PC-9 (cell line): ENCODE measurements around the gene SPATA31D4. TPM values are rescaled to one million over a fixed set of nuclear protein-coding genes. Genes with fewer than 3 reads are reported as not detected.
"Not testable (repeated sequence)": the region's sequence is repeated elsewhere in the genome, so short reads cannot be mapped to it uniquely, and the experiment has no call there.

Experiments used
- BruUV-seq: library from RNA; stranded (reverse); fragments of 400-500 nt; replicated peaks from 2 replicates; lab custom pipeline; 2021; lab: Mats Ljungman, UMichigan
- CTCF ChIA-PET: fragments of 300-600 bp; sonication (Branson Sonifier 250); formaldehyde crosslinking; loops from one replicate; lab custom pipeline; 2022; ENCODE audit warnings: antibody characterized with exemption; lab: Charles Lee
- POLR2A ChIA-PET: fragments of 300-600 bp; sonication (Branson Sonifier 250); formaldehyde crosslinking; loops from one replicate; lab custom pipeline; 2022; ENCODE audit warnings: antibody characterized with exemption; ENCODE audit not compliant: unreplicated experiment; lab: Charles Lee
- DNase-seq, 2 experiments: peaks; one replicate each; pipeline versions ENCODE4 v3.0.0 to v3.0.0-alpha.2; 2015 to 2022; ENCODE audit warnings: mixed read lengths in 1 of 2
- H2AFZ ChIP-seq: fragments of 200-600 bp; sonication (generic); 2 replicates; pipeline ENCODE4 v1.8.1; 2017; ENCODE audit warnings: antibody characterized with exemption
- H3F3A ChIP-seq: fragments of 200-600 bp; sonication (generic); 2 replicates; pipeline ENCODE4 v1.8.1; 2017; ENCODE audit warnings: antibody characterized with exemption, mild to moderate bottlenecking, low read depth; ENCODE audit not compliant: insufficient read depth
- H3K27ac ChIP-seq: fragments of 200-600 bp; sonication (generic); 2 replicates; pipeline ENCODE4 v1.6.1; 2016; ENCODE audit warnings: mixed run types
- H3K27me3 ChIP-seq: fragments of 200-600 bp; sonication (generic); 2 replicates; pipeline ENCODE4 v1.6.1; 2016; ENCODE audit warnings: low read depth, mixed run types; ENCODE audit not compliant: insufficient read depth
- H3K36me3 ChIP-seq: fragments of 200-600 bp; sonication (generic); 2 replicates; pipeline ENCODE4 v1.6.1; 2016; ENCODE audit warnings: low read depth, mixed run types
- H3K4me1 ChIP-seq: fragments of 200-600 bp; sonication (generic); replicated peaks from 2 replicates; pipeline ENCODE4 v1.6.1; 2016; ENCODE audit warnings: mixed run types; ENCODE audit not compliant: insufficient read depth
- H3K4me2 ChIP-seq: fragments of 200-600 bp; sonication (generic); 2 replicates; pipeline ENCODE4 v1.6.1; 2017; ENCODE audit warnings: mixed run types
- H3K4me3 ChIP-seq: fragments of 200-600 bp; sonication (generic); 2 replicates; pipeline ENCODE4 v1.6.1; 2016; ENCODE audit warnings: mixed run types
- H3K79me2 ChIP-seq: fragments of 200-600 bp; sonication (generic); 2 replicates; pipeline ENCODE4 v1.6.1; 2017; ENCODE audit warnings: low read depth, mixed run types
- H3K9me2 ChIP-seq: fragments of 200-600 bp; sonication (generic); 2 replicates; pipeline ENCODE4 v1.8.1; 2017; ENCODE audit warnings: mild to moderate bottlenecking; ENCODE audit not compliant: insufficient read depth
- H3K9me3 ChIP-seq: fragments of 200-600 bp; sonication (generic); 2 replicates; pipeline ENCODE4 v1.8.1; 2016; ENCODE audit warnings: low read depth; ENCODE audit not compliant: insufficient read depth
- H4K20me1 ChIP-seq: fragments of 200-600 bp; sonication (generic); 2 replicates; pipeline ENCODE4 v1.8.1; 2017; ENCODE audit not compliant: insufficient read depth
- EZH2 ChIP-seq: fragments of 200-600 bp; sonication (generic); IDR thresholded peaks from 2 replicates; pipeline ENCODE4 v1.8.0; 2017; ENCODE audit warnings: antibody characterized with exemption, low read depth
- intact Hi-C: fragments of 100-400 bp; cut with micrococcal nuclease; formaldehyde crosslinking; loops from one replicate; pipeline ENCODE4 v1.10.0; 2022; ENCODE audit not compliant: unreplicated experiment
- total RNA-seq: library from RNA; stranded (reverse); gene quantifications from 2 replicates; pipeline ENCODE4 v1.2.3, GENCODE V29; 2021
- TF ChIP-seq, protein P1 (sequence below): fragments of 200-600 bp; sonication (generic); conservative IDR thresholded peaks from 2 replicates; pipeline ENCODE4 v1.6.1; 2017; ENCODE audit warnings: mixed run types, antibody characterized with exemption, mild to moderate bottlenecking, moderate library complexity

SPATA31D4 gene
- total RNA-seq, 1 experiment from 2014 or later: not detected

DNA sequence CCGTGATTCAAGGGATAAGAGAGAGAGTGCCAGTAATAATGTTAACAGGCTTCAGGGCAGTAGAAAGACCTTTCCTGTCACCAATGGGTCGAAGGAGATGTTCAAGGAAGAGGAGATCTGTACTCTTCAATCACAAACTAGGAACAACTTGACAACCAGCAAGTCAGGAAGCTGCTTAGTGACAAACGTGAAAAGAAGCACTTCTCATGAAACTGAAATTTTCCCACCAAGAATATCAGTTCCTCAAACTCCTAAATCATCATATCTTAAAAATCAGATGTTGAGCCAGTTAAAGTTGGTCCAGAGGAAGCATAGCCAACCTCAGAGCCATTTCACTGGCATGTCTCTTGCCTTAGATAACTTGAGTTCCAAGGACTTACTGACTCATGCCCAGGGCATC, 5.3 kb downstream of the SPATA31D4 start:
- H3K4me2 ChIP-seq, H3K9me3 ChIP-seq, H3K36me3 ChIP-seq, POLR2A ChIA-PET, H3K27me3 ChIP-seq, H3K4me3 ChIP-seq, CTCF ChIA-PET, H3F3A ChIP-seq, DNase-seq, H4K20me1 ChIP-seq, BruUV-seq, H2AFZ ChIP-seq, H3K9me2 ChIP-seq, H3K79me2 ChIP-seq, H3K27ac ChIP-seq, intact Hi-C loops, H3K4me1 ChIP-seq: not testable (repeated sequence)

- H4K20me1 ChIP-seq, H3K9me3 ChIP-seq, CTCF ChIA-PET, H3K4me1 ChIP-seq, H3K4me2 ChIP-seq, H3K27ac ChIP-seq, H2AFZ ChIP-seq, H3K79me2 ChIP-seq, H3K9me2 ChIP-seq, H3F3A ChIP-seq, intact Hi-C loops, POLR2A ChIA-PET, H3K36me3 ChIP-seq, H3K27me3 ChIP-seq, H3K4me3 ChIP-seq, BruUV-seq, DNase-seq: not testable (repeated sequence)
Measured at GRCh38 chr9:81943393-81943792, 15.2 kb downstream of the SPATA31D4 start, which contains the start of gene SPATA31D3. Gene SPATA31D3, plus strand, starts transcription at chr9:81943500. Its CDS starts 86 bp downstream, at chr9:81943586.

DNA sequence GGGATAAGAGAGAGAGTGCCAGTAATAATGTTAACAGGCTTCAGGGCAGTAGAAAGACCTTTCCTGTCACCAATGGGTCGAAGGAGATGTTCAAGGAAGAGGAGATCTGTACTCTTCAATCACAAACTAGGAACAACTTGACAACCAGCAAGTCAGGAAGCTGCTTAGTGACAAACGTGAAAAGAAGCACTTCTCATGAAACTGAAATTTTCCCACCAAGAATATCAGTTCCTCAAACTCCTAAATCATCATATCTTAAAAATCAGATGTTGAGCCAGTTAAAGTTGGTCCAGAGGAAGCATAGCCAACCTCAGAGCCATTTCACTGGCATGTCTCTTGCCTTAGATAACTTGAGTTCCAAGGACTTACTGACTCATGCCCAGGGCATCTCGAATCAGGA, 20.4 kb downstream of the SPATA31D4 start:
- H4K20me1 ChIP-seq, H3K79me2 ChIP-seq, H3K4me2 ChIP-seq, H3K27ac ChIP-seq, CTCF ChIA-PET, H3K9me2 ChIP-seq, H3K27me3 ChIP-seq, H3F3A ChIP-seq, intact Hi-C loops, DNase-seq, H3K4me3 ChIP-seq, H3K9me3 ChIP-seq, BruUV-seq, POLR2A ChIA-PET, H3K36me3 ChIP-seq, H3K4me1 ChIP-seq, H2AFZ ChIP-seq: not testable (repeated sequence)

DNA sequence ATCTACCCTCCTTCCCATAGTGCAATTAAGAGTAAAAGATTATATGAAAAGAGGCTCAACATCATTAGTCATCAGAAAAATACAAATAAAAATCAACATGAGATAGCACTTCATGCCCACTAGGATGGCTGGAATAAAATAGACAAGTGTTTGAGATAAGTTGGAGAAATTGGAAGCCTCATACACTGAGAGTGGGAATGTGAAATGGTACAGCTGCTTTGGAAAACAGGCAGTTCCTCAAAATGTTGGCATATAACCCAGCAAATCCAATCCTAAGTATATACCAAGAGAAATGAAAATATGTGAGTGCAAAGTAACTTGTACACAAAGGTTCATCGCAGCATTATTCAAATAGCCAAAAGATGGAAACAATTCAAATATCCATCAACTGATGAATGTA, 24.9 kb downstream of the SPATA31D4 start:
- Histone ChIP-seq H3K4me3 (no peak overlapping the region), H4K20me1 (no peaks in the 10 kb centered on the region), H3K27me3 (no peaks in the 10 kb centered on the region), H3K27ac (no peak overlapping the region), H3K4me2 (no peak overlapping the region), H2AFZ (no peak overlapping the region), H3K9me3 (0 out of 2 replicates have a peak, but pooled peaks cover 9% of the 10 kb centered on the region), H3K36me3 (no peaks in the 10 kb centered on the region), H3K79me2 (no peaks in the 10 kb centered on the region), H3F3A (no peaks in the 10 kb centered on the region), H3K9me2 (no peaks in the 10 kb centered on the region), H3K4me1 (no peaks in the 10 kb centered on the region)
- no peak for DNase-seq
- ChIA-PET POLR2A (no interaction called here), CTCF (no interaction called here)
- no TSS peak for BruUV-seq
- TF ChIP-seq, protein P1, sequence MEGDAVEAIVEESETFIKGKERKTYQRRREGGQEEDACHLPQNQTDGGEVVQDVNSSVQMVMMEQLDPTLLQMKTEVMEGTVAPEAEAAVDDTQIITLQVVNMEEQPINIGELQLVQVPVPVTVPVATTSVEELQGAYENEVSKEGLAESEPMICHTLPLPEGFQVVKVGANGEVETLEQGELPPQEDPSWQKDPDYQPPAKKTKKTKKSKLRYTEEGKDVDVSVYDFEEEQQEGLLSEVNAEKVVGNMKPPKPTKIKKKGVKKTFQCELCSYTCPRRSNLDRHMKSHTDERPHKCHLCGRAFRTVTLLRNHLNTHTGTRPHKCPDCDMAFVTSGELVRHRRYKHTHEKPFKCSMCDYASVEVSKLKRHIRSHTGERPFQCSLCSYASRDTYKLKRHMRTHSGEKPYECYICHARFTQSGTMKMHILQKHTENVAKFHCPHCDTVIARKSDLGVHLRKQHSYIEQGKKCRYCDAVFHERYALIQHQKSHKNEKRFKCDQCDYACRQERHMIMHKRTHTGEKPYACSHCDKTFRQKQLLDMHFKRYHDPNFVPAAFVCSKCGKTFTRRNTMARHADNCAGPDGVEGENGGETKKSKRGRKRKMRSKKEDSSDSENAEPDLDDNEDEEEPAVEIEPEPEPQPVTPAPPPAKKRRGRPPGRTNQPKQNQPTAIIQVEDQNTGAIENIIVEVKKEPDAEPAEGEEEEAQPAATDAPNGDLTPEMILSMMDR: no peak
- no peak for TF ChIP-seq EZH2
- intact Hi-C loops: no loop called here
